Loucy (cell line): ENCODE measurements around the gene PLK4.

Source experiments
- H2AFZ ChIP-seq: fragments of 200-600 bp; sonication (generic); 2 replicates; pipeline ENCODE4 v1.6.0; 2016; ENCODE audit warnings: antibody characterized with exemption, mild to moderate bottlenecking, low read length, moderate library complexity
- H3F3A ChIP-seq: fragments of 200-600 bp; 2 replicates; pipeline ENCODE4 v1.6.0; 2016; ENCODE audit warnings: antibody characterized with exemption, low read depth, mild to moderate bottlenecking
- H3K27me3 ChIP-seq: fragments of 200-600 bp; sonication (generic); 2 replicates; pipeline ENCODE4 v1.6.1; 2014; ENCODE audit warnings: low read length, mild to moderate bottlenecking; ENCODE audit not compliant: insufficient read depth, poor library complexity, severe bottlenecking
- H3K36me3 ChIP-seq: fragments of 200-600 bp; sonication (generic); 2 replicates; pipeline ENCODE4 v1.6.1; 2016; ENCODE audit warnings: low read length; ENCODE audit not compliant: insufficient read depth
- H3K4me1 ChIP-seq: fragments of 200-600 bp; sonication (generic); 2 replicates; pipeline ENCODE4 v1.5.1; 2014; ENCODE audit warnings: low read length, mild to moderate bottlenecking; ENCODE audit not compliant: insufficient read depth, poor library complexity, severe bottlenecking
- H3K4me2 ChIP-seq: fragments of 200-600 bp; sonication (generic); 2 replicates; pipeline ENCODE4 v1.6.0; 2014; ENCODE audit warnings: antibody characterized with exemption, low read length, low read depth, mild to moderate bottlenecking; ENCODE audit not compliant: poor library complexity, severe bottlenecking
- H3K4me3 ChIP-seq: fragments of 200-600 bp; sonication (generic); 2 replicates; pipeline ENCODE4 v1.5.1; 2014; ENCODE audit warnings: low read length, mild to moderate bottlenecking, mixed read lengths; ENCODE audit not compliant: poor library complexity, severe bottlenecking
- H3K79me2 ChIP-seq: fragments of 200-600 bp; sonication (generic); 2 replicates; pipeline ENCODE4 v1.6.1; 2014; ENCODE audit warnings: low read length; ENCODE audit not compliant: insufficient read depth
- H3K9ac ChIP-seq: fragments of 200-600 bp; sonication (generic); 2 replicates; pipeline ENCODE4 v1.6.0; 2014; ENCODE audit warnings: mild to moderate bottlenecking, low read depth, low read length, moderate library complexity; ENCODE audit not compliant: poor library complexity, severe bottlenecking
- H3K9me2 ChIP-seq: fragments of 200-600 bp; sonication (generic); replicated peaks from 2 replicates; pipeline ENCODE4 v1.6.1; 2016; ENCODE audit warnings: low read depth, low read length, mixed read lengths
- H3K9me3 ChIP-seq: fragments of 200-600 bp; sonication (generic); 2 replicates; pipeline ENCODE4 v1.6.1; 2014; ENCODE audit warnings: mild to moderate bottlenecking, antibody characterized with exemption, low read length, low read depth; ENCODE audit not compliant: insufficient read depth
- H4K20me1 ChIP-seq: fragments of 200-600 bp; sonication (generic); 2 replicates; pipeline ENCODE4 v1.6.0; 2014; ENCODE audit warnings: antibody characterized with exemption, low read length, mild to moderate bottlenecking; ENCODE audit not compliant: insufficient read depth, poor library complexity, severe bottlenecking
- CTCF ChIP-seq: fragments of 200-600 bp; sonication (generic); conservative IDR thresholded peaks from 2 replicates; pipeline ENCODE4 v1.5.1; 2014; ENCODE audit warnings: mild to moderate bottlenecking, antibody characterized with exemption, low read length
- EZH2phosphoT487 ChIP-seq: fragments of 200-600 bp; IDR thresholded peaks from 2 replicates; pipeline ENCODE4 v1.6.1; 2018; ENCODE audit warnings: antibody characterized with exemption, mild to moderate bottlenecking, moderate library complexity, borderline replicate concordance

The PLK4 gene

GRCh38 chr4:127856813-127857447, 23.8 kb upstream of the PLK4 start:
- Histone ChIP-seq H2AFZ (no peak overlapping the region), H3K4me3 (no peak overlapping the region), H3K4me1 (peaks cover 6% of the 10 kb centered on the region)

GRCh38 chr4:127857641-127858040, 23.1 kb upstream of the PLK4 start:
- Histone ChIP-seq H3K79me2 (no peaks in the 10 kb centered on the region), H3F3A (no peaks in the 10 kb centered on the region), H3K4me3 (no peak overlapping the region), H3K9me3 (no peaks in the 10 kb centered on the region; the same call in 1 of the 2 replicates), H3K4me2 (no peak overlapping the region), H4K20me1 (no peaks in the 10 kb centered on the region), H3K36me3 (no peaks in the 10 kb centered on the region), H3K9ac (no peak overlapping the region), H3K4me1 (peaks cover 6% of the 10 kb centered on the region), H2AFZ (no peak overlapping the region), H3K9me2 (no peaks in the 10 kb centered on the region), H3K27me3 (no peaks in the 10 kb centered on the region)
- TF ChIP-seq CTCF: no peak
- no peak for TF ChIP-seq EZH2phosphoT487

More at GRCh38 chr4:127856813-127857447, 23.8 kb upstream of the PLK4 start:
- peaks cover 4% of the 10 kb centered on the region; the same call in 1 of the 2 replicates for H3K9me3 ChIP-seq
- H3K9me2 ChIP-seq: no peaks in the 10 kb centered on the region
- H3K9ac ChIP-seq: no peak overlapping the region
- H4K20me1 ChIP-seq: no peaks in the 10 kb centered on the region
- no peak for TF ChIP-seq EZH2phosphoT487
- no peak for TF ChIP-seq CTCF
- H3F3A ChIP-seq: no peaks in the 10 kb centered on the region
- H3K79me2 ChIP-seq: no peaks in the 10 kb centered on the region
- no peak overlapping the region for H3K4me2 ChIP-seq
- no peaks in the 10 kb centered on the region for H3K27me3 ChIP-seq
- H3K36me3 ChIP-seq: no peaks in the 10 kb centered on the region

GRCh38 chr4:127868196-127868595, 12.5 kb upstream of the PLK4 start:
- H3K4me1 ChIP-seq: no peaks in the 10 kb centered on the region
- H3K36me3 ChIP-seq: no peaks in the 10 kb centered on the region
- no peak overlapping the region for H2AFZ ChIP-seq
- TF ChIP-seq CTCF (no peak), EZH2phosphoT487 (no peak)
- no peaks in the 10 kb centered on the region for H4K20me1 ChIP-seq
- no peaks in the 10 kb centered on the region for H3K9me2 ChIP-seq
- H3K4me3 ChIP-seq: no peak overlapping the region
- no peaks in the 10 kb centered on the region for H3K79me2 ChIP-seq
- no peak overlapping the region for H3K9ac ChIP-seq
- H3K9me3 ChIP-seq: no peaks in the 10 kb centered on the region
- H3F3A ChIP-seq: no peaks in the 10 kb centered on the region
- H3K4me2 ChIP-seq: no peak overlapping the region
- H3K27me3 ChIP-seq: no peaks in the 10 kb centered on the region
